Peyer's patch (tissue), 4 donors: Measurements from ENCODE around the gene LCN6. TPM values are rescaled to one million over a fixed set of nuclear protein-coding genes. Genes with fewer than 3 reads are reported as not detected.
A peak's percentile ranks its signal among the peaks of the same experiment; 100 is the strongest.
"Not testable (repeated sequence)": the region's sequence is repeated elsewhere in the genome, so short reads cannot be mapped to it uniquely, and the experiment has no call there.

Source experiments
- DNase-seq, 3 donors: peaks; one replicate each; pipeline ENCODE4 v3.0.0-alpha.2; 2017 to 2019
- H3K27ac ChIP-seq, 4 donors: fragments of 200-600 bp; sonication (generic); one replicate each; pipeline ENCODE4 v1.5.1; 2016 to 2019
- H3K27me3 ChIP-seq, 2 donors: fragments of 200-600 bp; sonication (generic); one replicate each; pipeline ENCODE4 v1.5.1; 2019
- H3K36me3 ChIP-seq, 3 donors: fragments of 200-600 bp; sonication (generic); one replicate each; pipeline ENCODE4 v1.5.1; 2016 to 2019
- H3K4me1 ChIP-seq, 4 donors: fragments of 200-600 bp; sonication (generic); one replicate each; pipeline ENCODE4 v1.5.1; 2016 to 2019
- H3K4me3 ChIP-seq, 4 donors: fragments of 200-600 bp; sonication (generic); 1 replicate in 3 of 4; 2 replicates in 1 of 4; pipeline ENCODE4 v1.5.1; 2016 to 2019; ENCODE audit warnings: mild to moderate bottlenecking in 1 of 4
- H3K9me3 ChIP-seq, 4 donors: fragments of 200-600 bp; sonication (generic); one replicate each; pipeline ENCODE4 v1.5.1; 2016 to 2019; ENCODE audit warnings: mild to moderate bottlenecking in 1 of 4
- POLR2A ChIP-seq, 2 donors: fragments of 450-650 bp; IDR thresholded peaks; one replicate each; pipeline ENCODE4 v1.5.1; 2017; ENCODE audit warnings: antibody characterized with exemption in 2 of 2, mild to moderate bottlenecking in 2 of 2, moderate library complexity in 2 of 2
- total RNA-seq, 4 donors: library from RNA; depleted of rRNA; stranded (reverse); fragments of >200 nt; gene quantifications; one replicate each; pipeline ENCODE4 v1.1.0, GENCODE V29; 2016
- TF ChIP-seq, protein P1 (sequence below), 6 experiments: fragments of 450-650 bp in 4 of 6; fragments of 200-600 bp in 2 of 6; sonication (generic) in 1 of 6; IDR thresholded peaks; one replicate each; pipeline ENCODE4 v1.5.1; 2017 to 2019; ENCODE audit warnings: antibody characterized with exemption in 6 of 6, mild to moderate bottlenecking in 3 of 6, moderate library complexity in 1 of 6

Gene LCN6
- total RNA-seq, 4 donors from 2014 or later: 4.7 to 17.3 (median 5.6) TPM

DNA sequence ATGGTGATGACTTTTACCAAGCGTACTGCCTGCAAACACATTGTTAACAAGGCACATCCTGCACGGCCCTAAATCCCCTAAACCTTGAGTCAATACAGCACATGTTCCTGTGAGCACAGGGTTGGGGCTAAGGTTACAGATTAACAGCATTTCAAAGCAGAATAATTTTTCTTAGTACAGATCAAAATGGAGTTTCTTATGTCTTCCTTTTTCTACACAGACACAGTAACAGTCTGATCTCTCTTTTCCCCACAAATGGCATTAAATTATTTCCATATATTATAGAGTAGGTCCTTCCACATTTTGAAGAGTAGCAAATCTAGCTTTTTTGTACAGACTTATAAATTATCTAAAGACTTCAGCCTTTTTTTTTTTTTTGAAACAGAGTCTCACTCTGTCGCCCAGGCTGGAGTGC is 41.2 kb upstream of the LCN6 start:
- Histone ChIP-seq H3K36me3 (no peaks in the 10 kb centered on the region), H3K9me3 (no peaks in the 10 kb centered on the region), H3K27ac (peak overlapping the region in 3 of 4 donors; percentile 96 to 99 (median 98)), H3K4me1 (peaks cover 2 to 62% (median 12%) of the 10 kb centered on the region in 4 donors), H3K4me3 (no peak overlapping the region), H3K27me3 (no peaks in the 10 kb centered on the region)
- DNase-seq: no peak
- TF ChIP-seq, protein P1, sequence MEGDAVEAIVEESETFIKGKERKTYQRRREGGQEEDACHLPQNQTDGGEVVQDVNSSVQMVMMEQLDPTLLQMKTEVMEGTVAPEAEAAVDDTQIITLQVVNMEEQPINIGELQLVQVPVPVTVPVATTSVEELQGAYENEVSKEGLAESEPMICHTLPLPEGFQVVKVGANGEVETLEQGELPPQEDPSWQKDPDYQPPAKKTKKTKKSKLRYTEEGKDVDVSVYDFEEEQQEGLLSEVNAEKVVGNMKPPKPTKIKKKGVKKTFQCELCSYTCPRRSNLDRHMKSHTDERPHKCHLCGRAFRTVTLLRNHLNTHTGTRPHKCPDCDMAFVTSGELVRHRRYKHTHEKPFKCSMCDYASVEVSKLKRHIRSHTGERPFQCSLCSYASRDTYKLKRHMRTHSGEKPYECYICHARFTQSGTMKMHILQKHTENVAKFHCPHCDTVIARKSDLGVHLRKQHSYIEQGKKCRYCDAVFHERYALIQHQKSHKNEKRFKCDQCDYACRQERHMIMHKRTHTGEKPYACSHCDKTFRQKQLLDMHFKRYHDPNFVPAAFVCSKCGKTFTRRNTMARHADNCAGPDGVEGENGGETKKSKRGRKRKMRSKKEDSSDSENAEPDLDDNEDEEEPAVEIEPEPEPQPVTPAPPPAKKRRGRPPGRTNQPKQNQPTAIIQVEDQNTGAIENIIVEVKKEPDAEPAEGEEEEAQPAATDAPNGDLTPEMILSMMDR (IDR thresholded peaks at IDR 0.05): no peak
- TF ChIP-seq POLR2A (IDR thresholded peaks at IDR 0.05): no peak

DNA sequence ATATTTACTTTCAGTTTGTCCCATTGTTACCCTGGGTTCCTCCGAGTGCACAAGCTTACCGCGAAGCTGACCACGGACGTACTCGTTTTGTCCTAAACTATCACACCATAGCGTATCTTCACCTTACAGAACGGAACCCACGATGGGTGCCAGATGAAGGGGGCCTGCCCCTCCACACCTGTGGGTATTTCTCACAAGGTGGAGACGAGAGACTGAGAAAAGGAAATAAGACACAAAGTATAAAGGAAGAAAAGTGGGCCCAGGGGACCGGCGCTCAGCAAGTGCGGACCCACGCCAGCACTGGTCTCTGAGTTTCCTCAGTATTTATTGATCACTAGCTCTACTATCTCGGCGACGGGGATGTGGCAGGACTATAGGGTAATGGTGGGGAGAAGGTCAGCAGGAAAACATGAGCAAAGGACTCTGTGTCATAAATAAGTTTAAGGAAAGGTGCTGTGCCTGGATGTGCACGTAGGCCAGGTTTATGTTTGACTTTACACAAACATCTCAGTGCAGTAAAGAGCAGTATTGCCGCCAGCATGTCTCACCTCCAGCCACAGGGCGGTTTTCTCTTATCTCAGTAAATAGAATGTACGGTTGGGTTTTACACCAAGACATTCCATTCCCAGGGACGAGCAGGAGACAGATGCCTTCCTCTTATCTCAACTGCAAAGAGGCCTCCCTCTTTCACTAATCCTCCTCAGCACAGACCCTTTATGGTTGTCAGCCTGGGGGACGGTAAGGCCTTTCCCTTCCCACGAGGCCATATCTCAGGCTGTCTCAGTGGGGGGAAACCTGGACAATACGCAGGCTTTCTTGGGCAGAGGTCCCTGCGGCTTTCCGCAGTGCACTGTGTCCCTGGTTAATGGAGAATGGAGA is 40.6 kb upstream of the LCN6 start:
- peak; percentile 11 to 51 for TF ChIP-seq POLR2A (IDR thresholded peaks at IDR 0.05)
- TF ChIP-seq, protein P1 (IDR thresholded peaks at IDR 0.05): peak in 2 of 6 experiments; percentile 11 to 33
- Histone ChIP-seq H3K4me1 (peaks cover 2 to 60% (median 12%) of the 10 kb centered on the region in 4 donors), H3K27ac (peak overlapping the region in 3 of 4 donors; percentile 79 to 99 (median 98)), H3K4me3 (peak overlapping the region in 2 of 4 donors; percentile 12 to 30)
- H3K27me3 ChIP-seq, H3K36me3 ChIP-seq, H3K9me3 ChIP-seq: not testable (repeated sequence)
- peak in 1 of 3 donors; percentile 57 for DNase-seq

DNA sequence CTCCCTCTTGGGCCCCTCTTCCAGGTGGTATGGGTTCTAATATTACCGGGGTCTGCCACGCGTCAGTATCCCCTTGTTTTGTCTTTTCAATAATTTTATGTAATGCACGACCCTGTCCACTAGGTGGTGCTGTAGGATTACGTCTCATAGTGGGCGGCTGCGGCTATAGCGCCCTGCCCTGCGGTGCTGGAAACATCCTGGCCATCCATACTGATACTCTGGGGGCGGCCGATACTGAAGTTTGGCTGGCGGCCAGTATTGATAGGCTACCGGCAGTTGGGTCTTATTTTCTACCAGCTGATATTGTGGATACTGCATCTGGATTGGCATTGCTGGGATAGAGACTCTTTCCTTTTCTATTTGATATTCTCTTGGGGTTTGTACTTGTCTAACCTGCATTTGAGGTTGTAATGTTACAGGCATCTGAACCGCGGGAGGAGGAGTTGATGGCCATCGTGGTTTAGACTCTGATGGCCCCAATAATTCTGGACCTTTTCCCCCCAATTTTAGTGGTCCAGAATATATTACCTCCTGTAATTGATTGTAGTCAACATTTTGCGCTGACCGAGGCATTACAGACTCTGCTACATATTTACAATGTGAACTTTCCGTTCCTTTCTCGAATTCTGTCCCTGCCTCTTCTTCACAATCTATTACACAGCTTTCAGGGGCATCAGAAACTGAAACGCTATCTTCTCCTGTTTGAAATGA is 39.5 kb upstream of the LCN6 start:
- Histone ChIP-seq H3K27ac (peak overlapping the region in 2 of 4 donors; percentile 79 to 98), H3K4me3 (peak overlapping the region in 1 of 4 donors; percentile 30)

DNA sequence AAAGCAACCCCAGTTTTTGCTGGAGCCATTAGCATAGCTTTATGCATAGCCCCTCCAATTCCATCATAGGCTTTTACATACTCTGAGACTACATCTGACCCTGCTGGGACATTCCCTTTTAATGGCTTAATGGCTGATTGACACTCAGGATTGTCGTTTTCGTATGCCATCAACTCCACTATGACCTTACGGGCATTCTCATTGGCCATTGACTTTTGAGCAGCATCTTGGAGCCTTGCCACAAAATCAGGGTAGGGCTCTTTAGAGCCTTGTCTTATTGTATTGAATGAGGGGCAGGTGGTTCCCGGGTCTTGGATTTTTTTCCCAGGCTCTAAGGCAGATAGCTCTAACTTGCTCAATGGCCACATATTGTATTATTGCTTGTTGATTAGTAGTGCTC is 38.7 kb upstream of the LCN6 start:
- not testable (repeated sequence) for H3K36me3 ChIP-seq, H3K27ac ChIP-seq, H3K27me3 ChIP-seq, H3K4me3 ChIP-seq, DNase-seq, H3K9me3 ChIP-seq
- H3K4me1 ChIP-seq: peaks cover 0 to 41% (median 11%) of the 10 kb centered on the region in 4 donors

More for the DNA sequence above, 39.5 kb upstream of the LCN6 start:
- no peak for TF ChIP-seq POLR2A (IDR thresholded peaks at IDR 0.05)
- TF ChIP-seq, protein P1 (IDR thresholded peaks at IDR 0.05): peak; percentile 81 to 90 (median 87)
- Histone ChIP-seq H3K27me3 (no peaks in the 10 kb centered on the region), H3K36me3 (no peaks in the 10 kb centered on the region), H3K4me1 (peaks cover 2 to 50% (median 12%) of the 10 kb centered on the region in 4 donors), H3K9me3 (no peaks in the 10 kb centered on the region)
- peak; percentile 70 to 86 (median 74) for DNase-seq

DNA sequence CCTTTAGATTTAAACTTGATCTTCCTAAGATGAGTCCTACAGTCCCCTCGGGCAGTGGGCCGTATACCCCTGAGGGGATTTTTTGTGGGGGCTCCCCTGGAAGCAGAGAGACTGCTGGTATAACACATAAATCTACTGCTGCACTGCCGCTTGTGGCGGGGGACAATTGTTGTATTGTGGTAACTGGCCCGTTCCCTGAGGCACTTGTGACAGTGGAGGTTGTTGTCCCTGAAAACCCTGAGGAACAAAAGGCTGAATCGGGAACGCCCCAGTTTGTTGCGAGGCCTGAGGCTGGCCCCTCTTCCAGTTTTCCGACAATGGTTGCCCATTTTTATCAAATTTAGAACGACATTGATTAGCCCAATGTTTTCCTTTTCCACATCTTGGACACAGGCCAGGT is 38.1 kb upstream of the LCN6 start:
- H3K27me3 ChIP-seq: no peaks in the 10 kb centered on the region
- no peaks in the 10 kb centered on the region for H3K36me3 ChIP-seq
- no peaks in the 10 kb centered on the region for H3K9me3 ChIP-seq
- H3K4me1 ChIP-seq: peaks cover 0 to 37% (median 8%) of the 10 kb centered on the region in 4 donors
- H3K27ac ChIP-seq: no peak overlapping the region
- TF ChIP-seq, protein P1 (IDR thresholded peaks at IDR 0.05): no peak
- TF ChIP-seq POLR2A (IDR thresholded peaks at IDR 0.05): no peak
- H3K4me3 ChIP-seq: no peak overlapping the region
- DNase-seq: no peak
